ENCODE results near the gene ZNF584. TPM values are rescaled to one million over a fixed set of nuclear protein-coding genes. Genes with fewer than 3 reads are reported as not detected.

Gene ZNF584
- total RNA-seq, 3 donors from 2014 or later (not counting 1 experiment from before 2014, with no cell fraction given) = 1.6 to 3.9 (median 2.8) TPM

- peaks cover 8% of the 10 kb centered on the region for H3K36me3 Mint-ChIP-seq
- no peak for DNase-seq
These were observed 13.1 kb upstream of the ZNF584 start, which contains the start of gene RNF225 for GRCh38 chr19:58395220-58395978. RNF225 (plus strand) TSS chr19:58395656; CDS start chr19:58396090, 434 bp downstream.

GRCh38 chr19:58395979-58396627 is 12.3 kb upstream of the ZNF584 start:
- Histone ChIP-seq H3K4me1 (ENCODE audit: control insufficient read depth, insufficient read depth, low read length) (peaks cover 12% of the 10 kb centered on the region), H3K9me3 (ENCODE audit: control insufficient read depth, insufficient read depth, low read length) (no peaks in the 10 kb centered on the region), H3K36me3 (ENCODE audit: control insufficient read depth, insufficient read depth, low read length) (peaks cover 26% of the 10 kb centered on the region), H3K4me3 (ENCODE audit: low read length) (no peak overlapping the region), H3K27ac (ENCODE audit: low read length) (no peak overlapping the region), H3K27me3 (ENCODE audit: control insufficient read depth, insufficient read depth, low read length) (peaks cover 10% of the 10 kb centered on the region)
- DNase-seq = no peak
- H3K4me3 Mint-ChIP-seq = no peak overlapping the region
- no peak for TF ChIP-seq CTCF (IDR thresholded peaks at IDR 0.05)
- H3K27ac Mint-ChIP-seq = no peak overlapping the region
- H3K9me3 Mint-ChIP-seq = no peaks in the 10 kb centered on the region
- H3K36me3 Mint-ChIP-seq = peaks cover 8% of the 10 kb centered on the region
- H3K27me3 Mint-ChIP-seq (ENCODE audit: low read depth in 2 of 2) = peaks cover 0 to 22% of the 10 kb centered on the region in 2 donors
- intact Hi-C loops (cut with micrococcal nuclease) = no loop called here
- no peak for ATAC-seq
- 10% methylated on average over 75 of the region's 75 CpGs for WGBS (ENCODE audit: insufficient coverage)
- H3K4me1 Mint-ChIP-seq = peaks cover 9 to 13% of the 10 kb centered on the region in 2 donors

More at GRCh38 chr19:58395220-58395978, 13.1 kb upstream of the ZNF584 start, which contains the start of gene RNF225:
- WGBS (ENCODE audit: insufficient coverage) = 59% methylated on average over 21 of the region's 21 CpGs
- Mint-ChIP-seq H3K4me1 (peaks cover 2 to 6% of the 10 kb centered on the region in 2 donors), H3K27ac (no peak within 1 kb of the TSS), H3K9me3 (no peaks in the 10 kb centered on the region), H3K27me3 (ENCODE audit: low read depth in 2 of 2) (peaks cover 0 to 20% of the 10 kb centered on the region in 2 donors), H3K4me3 (no peak within 1 kb of the TSS)
- ATAC-seq = no peak
- TF ChIP-seq CTCF (IDR thresholded peaks at IDR 0.05) = no peak
- peaks cover 10% of the 10 kb centered on the region for H3K27me3 ChIP-seq (ENCODE audit: control insufficient read depth, insufficient read depth, low read length)
- H3K4me1 ChIP-seq (ENCODE audit: control insufficient read depth, insufficient read depth, low read length) = peaks cover 5% of the 10 kb centered on the region
- H3K27ac ChIP-seq (ENCODE audit: low read length) = no peak within 1 kb of the TSS
- H3K9me3 ChIP-seq (ENCODE audit: control insufficient read depth, insufficient read depth, low read length) = no peaks in the 10 kb centered on the region
- H3K36me3 ChIP-seq (ENCODE audit: control insufficient read depth, insufficient read depth, low read length) = peaks cover 29% of the 10 kb centered on the region
- no peak within 1 kb of the TSS for H3K4me3 ChIP-seq (ENCODE audit: low read length)
- intact Hi-C loops (cut with micrococcal nuclease) = no loop called here

GRCh38 chr19:58396691-58397532 is 11.5 kb upstream of the ZNF584 start:
- H3K36me3 ChIP-seq (ENCODE audit: control insufficient read depth, insufficient read depth, low read length) = peaks cover 26% of the 10 kb centered on the region
- intact Hi-C loops (cut with micrococcal nuclease) = no loop called here
- DNase-seq (no peak), ATAC-seq (no peak)
- Mint-ChIP-seq H3K27me3 (ENCODE audit: low read depth in 2 of 2) (peaks cover 0 to 23% of the 10 kb centered on the region in 2 donors), H3K36me3 (peaks cover 8% of the 10 kb centered on the region), H3K4me1 (peaks cover 14 to 18% of the 10 kb centered on the region in 2 donors), H3K9me3 (no peaks in the 10 kb centered on the region), H3K27ac (no peak overlapping the region), H3K4me3 (no peak overlapping the region)
- peaks cover 17% of the 10 kb centered on the region for H3K4me1 ChIP-seq (ENCODE audit: control insufficient read depth, insufficient read depth, low read length)
- TF ChIP-seq CTCF (IDR thresholded peaks at IDR 0.05) = no peak
- H3K9me3 ChIP-seq (ENCODE audit: control insufficient read depth, insufficient read depth, low read length) = no peaks in the 10 kb centered on the region
- peaks cover 10% of the 10 kb centered on the region for H3K27me3 ChIP-seq (ENCODE audit: control insufficient read depth, insufficient read depth, low read length)
- no peak overlapping the region for H3K27ac ChIP-seq (ENCODE audit: low read length)
- WGBS (ENCODE audit: insufficient coverage) = 42% methylated on average over 58 of the region's 58 CpGs
- no peak overlapping the region for H3K4me3 ChIP-seq (ENCODE audit: low read length)

Measured in natural killer cell (primary cell).